ENCODE measurements around the gene ADAMTS5. TPM values are rescaled to one million over a fixed set of nuclear protein-coding genes. Genes with fewer than 3 reads are reported as not detected.

The ADAMTS5 gene
- total and polyA plus RNA-seq, 2 donors from 2014 or later: 1.7 to 10.6 TPM

- Histone ChIP-seq H3K27ac (ENCODE audit: low read depth in 2 of 2, low read length in 2 of 2) (no peak overlapping the region), H3K27me3 (ENCODE audit: control insufficient read depth, insufficient read depth, low read length) (no peaks in the 10 kb centered on the region), H3K36me3 (ENCODE audit: control insufficient read depth in 2 of 3, insufficient read depth in 3 of 3, low read length in 3 of 3) (no peaks in the 10 kb centered on the region), H3K9me3 (ENCODE audit: control insufficient read depth in 2 of 3, insufficient read depth in 1 of 3, low read length in 3 of 3) (no peaks in the 10 kb centered on the region), H3K4me3 (ENCODE audit: low read length in 3 of 3) (no peak overlapping the region), H3K4me1 (ENCODE audit: control insufficient read depth in 2 of 3, insufficient read depth in 2 of 3, low read depth in 1 of 3, low read length in 3 of 3) (no peaks in the 10 kb centered on the region), H3K9ac (ENCODE audit: low read length in 3 of 3) (no peak overlapping the region)
- intact Hi-C loops (cut with DNase I): no loop called here
- no peak for TF ChIP-seq CTCF (IDR thresholded peaks at IDR 0.05; ENCODE audit: borderline replicate concordance, extremely low read depth, insufficient read depth)
- DNase-seq (no peak), FAIRE-seq (no peak)
These were observed 92.5 kb downstream of the ADAMTS5 start for GRCh38 chr21:26874347-26874746.

Small RNA genes lying within 50 kb of the gene (microRNA-seq; reads per million reads assigned to microRNA genes)
- gene MIR4759: not detected

Other genes starting within 250 kb of the ADAMTS5 start
- 343 TPM for gene ADAMTS1, start 121.7 kb downstream of the ADAMTS5 start, total RNA-seq
- 16.0 TPM for gene ADAMTS1, start 121.7 kb downstream of the ADAMTS5 start, polyA plus RNA-seq (ENCODE audit: insufficient read depth, low read depth, low replicate concordance)